Fibroblast of the conjunctiva (primary cell): ENCODE results near the gene GAS2L2.

Source experiments
- DNase-seq: peaks from one replicate; pipeline ENCODE4 v3.0.0-alpha.2; 2010; ENCODE audit warnings: low read depth

GAS2L2 gene

DNA sequence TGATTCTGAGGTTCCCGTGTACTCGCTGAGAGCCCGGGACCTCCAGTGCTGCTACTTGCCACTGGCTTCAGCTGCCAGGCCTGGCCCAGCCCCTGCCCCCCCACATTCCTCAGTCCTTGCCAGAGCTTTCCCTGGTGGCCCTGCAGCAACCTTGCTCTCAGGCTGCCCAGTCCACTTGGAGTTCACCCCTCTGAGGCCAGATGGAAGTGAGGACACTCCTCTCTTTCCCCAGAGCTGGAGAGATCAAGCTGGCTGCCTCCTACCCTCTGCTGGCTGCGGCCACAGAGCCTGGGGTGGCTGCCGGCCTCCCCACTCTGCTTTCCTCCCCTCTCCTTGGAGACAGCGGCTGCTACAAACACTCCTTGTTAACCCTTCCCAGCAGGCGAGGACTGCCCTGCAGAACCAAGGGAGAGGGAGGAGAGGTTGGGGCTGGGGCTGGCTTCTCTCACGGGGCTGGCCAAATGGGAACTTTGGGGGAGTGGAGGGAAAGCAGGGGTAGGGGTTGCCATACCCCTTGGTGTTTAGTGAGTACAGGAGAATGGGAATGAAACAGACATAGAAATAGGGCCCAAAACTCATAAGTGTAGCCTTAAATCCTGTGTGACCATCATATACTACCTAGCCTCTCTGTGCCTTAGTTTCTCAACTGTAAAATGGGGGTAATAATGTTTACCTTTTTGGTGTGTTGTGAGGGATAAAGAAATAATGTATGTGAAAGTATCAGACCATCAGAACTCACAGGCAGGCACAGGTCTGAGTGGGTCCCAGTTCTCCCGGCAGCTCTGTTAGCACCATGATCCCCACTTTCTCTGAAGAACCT, at the start of gene GAS2L2:
Gene GAS2L2 (minus strand): TSS at position 295 of the 820 bp plus-strand sequence. CDS start 389 bp downstream, outside the sequence.
- DNase-seq, result no peak

DNA sequence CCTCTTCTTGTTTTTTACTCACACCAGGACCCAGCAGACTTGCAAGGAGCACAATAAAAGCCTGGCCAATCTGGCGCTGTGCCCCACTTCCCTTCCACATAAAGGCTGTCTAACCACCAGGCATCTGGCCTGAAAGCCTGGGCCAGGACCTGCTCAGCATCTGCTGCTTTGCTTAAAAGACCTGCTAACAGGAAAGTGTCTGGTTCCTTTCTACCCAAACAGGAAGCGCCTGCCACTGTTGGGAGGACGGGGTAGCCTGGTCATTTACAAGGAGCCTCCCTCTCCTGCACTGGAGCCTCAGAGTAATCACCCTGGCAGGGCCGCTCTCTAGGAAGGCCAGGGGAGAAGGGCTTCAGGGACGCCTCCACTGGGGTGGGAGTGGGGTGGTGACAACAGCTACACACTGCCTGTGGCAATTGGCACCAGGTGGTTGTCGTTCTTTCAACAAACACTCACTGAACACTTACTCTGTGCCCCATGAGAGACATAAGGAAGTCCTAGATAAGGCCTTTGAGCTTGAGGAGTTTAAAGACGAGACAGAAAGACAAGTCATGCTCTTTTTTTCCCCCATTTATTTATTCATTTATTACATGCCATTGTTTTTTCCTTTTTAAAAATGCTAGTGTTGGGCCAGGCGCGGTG, 48.7 kb upstream of the GAS2L2 start:
- DNase-seq, result no peak

DNA sequence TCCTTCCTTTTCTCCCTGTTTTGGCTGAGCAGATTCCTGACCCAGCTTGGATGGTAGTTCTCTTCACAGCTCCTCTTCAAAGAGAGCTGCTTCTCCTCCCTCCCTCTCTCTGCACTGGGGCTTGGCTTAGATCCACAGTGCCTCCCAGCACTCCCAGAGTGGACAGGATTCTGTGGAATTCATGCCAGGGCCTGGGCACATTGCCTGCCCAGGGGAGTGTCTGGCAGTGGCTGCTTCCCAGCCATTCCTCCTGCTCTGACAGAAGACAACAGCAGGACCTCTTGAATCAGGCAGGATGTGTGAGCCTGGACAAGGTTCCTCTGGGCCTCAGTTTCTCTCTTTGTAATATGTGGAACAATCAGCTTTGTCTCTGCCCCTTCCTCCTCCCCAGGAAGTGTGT, 46.9 kb upstream of the GAS2L2 start:
- no peak for DNase-seq

DNA sequence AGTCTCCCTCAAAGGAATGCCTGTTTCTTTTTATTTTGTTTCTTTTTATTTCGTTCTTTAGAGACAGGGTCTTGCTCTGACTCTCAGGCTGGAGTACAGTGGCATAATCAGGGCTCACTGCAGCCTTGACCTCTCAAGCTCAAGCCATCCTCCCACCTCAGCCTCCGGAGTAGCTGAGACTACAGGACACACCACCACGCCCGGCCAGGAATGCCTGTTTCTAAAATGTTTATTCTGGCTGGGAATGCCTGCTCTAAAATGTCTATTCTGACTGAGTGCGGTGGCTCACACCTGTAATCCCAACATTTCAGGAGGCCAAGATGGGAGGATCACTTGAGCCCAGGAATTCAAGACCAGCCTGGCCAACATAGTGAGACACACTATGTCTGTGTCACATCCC, 44.9 kb upstream of the GAS2L2 start:
- no peak for DNase-seq

DNA sequence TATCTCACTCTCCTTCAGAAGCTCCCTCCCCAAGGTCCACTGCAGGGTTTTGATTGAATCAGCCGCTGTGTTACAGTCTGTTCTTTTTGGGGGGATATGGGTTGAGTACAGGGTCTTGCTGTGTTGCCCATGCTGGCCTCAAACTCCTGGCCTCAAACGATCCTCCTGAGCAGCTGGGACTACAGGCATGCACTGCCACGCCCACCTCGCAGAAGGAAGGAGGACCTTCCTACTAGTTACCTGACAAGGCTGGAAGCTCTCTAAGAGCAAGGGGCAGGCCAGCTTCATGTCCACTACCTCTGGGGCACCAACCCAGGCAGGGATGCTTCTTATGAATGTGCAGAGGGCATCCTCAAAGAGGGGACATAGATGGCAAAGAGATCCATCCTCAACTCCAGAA, 44.3 kb upstream of the GAS2L2 start:
- DNase-seq, result no peak

DNA sequence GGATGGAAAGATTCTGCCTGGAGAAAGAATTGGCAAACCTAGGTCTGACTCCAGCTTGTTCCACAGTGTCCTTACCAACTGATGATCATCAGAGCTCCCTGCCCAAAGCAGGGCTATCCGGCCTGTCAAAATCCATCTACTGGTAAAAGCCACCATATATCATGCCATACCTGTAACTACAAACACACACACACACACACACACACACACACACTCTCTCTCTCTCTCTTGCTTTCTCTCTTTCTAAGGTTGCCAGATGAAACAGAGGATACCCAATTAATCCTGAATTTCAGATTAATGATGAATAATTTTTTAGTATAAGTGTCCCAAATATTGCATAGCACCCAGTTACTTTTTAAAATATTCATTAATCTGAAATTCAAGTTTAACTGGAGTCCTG, 43.9 kb upstream of the GAS2L2 start:
- no peak for DNase-seq

DNA sequence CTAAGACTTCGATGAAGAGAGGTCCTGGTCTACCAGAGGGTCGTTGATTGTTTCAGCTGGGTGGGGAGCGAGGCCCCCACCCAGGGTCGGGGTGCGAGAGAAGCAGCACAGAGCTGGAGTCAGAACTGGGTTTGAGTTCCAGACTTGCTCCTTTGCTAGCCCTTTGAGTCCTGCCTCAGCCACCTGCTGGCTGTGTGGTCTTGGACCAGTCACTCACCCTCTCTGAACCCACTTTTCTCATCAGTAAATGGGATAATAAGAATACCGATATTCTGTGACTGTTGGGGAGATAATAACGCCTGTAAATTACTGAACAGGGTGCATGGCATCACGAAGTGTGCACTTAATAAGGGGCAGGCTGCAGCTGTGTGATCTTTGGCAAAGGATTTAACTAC, 42.8 kb upstream of the GAS2L2 start:
- DNase-seq, result no peak

DNA sequence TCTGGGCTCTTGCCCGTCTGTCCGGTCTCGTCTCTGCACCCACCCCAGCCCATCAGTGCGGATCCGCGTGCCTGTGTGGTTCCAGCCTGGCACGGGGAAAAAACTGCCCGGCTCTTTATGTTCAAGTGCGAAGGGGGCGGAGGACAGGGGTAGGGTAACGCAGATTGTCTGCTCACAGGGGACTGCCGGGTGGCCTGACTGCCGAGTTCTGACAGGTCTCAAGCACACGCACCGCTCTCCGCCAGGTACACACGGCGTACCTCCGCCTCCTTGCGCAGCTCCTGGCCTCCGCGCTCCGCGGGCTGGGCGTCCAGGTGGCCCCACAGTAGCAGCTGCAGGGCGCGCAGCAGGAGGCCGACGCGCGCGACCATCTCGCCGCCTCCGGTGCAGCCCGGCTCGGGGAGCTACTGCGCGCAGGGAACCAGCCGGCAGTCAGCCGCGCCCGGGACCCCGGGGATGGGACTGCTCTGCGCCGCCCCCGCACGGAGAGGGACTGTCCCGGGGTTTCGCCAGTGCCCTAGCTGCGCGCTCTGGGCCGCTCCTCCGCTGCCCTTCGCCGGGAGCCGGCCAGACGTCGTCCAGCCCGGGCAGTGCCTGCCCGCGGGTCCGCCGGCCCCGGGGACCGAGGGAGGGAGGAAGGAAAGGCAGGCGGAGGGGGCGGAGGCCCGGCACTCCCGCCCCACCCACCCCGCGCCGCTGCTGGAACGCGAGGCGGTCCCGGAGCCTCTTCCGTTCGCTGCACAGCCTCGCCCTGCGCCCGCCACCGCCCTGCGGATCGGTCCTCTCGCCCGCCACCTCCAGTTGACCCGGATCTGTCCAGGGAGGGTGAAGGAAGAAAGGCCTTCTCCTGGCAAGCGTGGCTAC, 42.2 kb upstream of the GAS2L2 start, which contains the start of gene MMP28:
Gene MMP28 (minus strand): TSS at position 635 of the 864 bp plus-strand sequence. CDS start 264 bp downstream, at position 371.
- no peak for DNase-seq

DNA sequence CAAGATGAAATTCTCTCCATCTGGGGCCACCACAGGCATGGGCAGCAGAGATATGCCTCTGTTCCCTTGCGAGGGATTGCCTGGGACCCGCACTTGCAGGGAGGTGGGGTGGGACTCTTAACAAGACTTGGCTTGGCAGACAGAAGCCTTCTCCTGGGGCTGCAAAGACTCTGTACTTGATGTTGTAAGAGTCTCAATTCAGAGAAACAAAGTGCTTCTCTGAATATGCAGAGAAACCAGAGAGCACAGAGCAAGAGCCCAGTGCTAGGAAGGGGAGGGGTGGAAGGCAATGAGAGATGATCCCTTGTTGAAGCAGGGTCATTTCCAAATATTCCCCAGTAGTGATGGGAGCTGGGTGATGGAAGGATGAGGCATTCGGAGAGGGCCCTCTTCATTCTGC, 40.2 kb upstream of the GAS2L2 start:
- DNase-seq, result no peak

DNA sequence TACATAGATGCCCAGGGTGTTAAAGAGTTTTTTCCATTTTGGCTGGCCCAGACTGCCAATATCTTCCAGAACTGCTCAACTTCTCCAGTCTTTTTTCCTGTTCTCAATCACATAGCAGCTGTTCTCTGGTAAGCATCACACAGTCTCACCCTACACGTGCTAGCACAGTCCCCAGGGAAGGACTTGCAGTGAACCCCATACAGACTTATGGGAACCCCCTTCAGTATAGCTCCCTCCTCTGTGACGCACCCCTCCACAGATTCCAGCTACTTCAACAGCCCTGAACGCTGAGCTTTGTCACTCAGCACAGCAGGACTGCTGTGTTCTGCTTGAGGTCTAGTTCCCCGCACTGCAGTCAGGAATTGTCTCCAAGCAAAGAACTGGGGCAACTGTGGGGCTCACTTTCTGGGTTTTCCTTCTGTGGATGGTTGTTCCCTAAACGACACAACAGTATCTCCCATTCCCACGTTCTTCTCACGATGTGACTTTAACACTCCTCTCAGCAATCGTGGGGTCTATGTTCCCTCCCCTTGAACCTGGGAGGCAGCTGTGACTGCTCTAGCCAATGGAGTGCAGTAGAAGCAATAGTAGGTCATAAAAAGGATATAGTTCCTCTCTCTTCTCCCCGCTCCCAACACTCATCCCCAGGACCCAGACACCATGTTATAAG, 38.8 kb upstream of the GAS2L2 start:
- DNase-seq, result no peak

DNA sequence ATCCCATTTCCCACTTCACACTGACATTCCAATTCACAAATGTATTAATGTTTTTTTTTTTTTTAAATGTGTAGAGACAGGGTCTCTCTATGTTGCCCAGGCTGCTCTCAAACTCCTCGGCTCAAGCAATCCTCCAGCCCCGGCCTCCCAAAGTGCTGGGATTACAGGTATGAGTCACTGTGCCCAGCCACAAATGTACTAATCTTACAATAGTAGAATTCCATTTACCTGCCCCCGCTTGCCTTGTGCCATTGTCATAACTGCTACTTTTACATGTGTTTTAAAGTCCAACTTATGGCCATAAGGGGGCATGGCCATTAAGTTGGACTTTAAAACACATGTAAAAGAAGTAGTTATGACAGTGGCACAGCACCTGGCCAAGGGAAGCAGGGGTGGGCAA, 37.8 kb upstream of the GAS2L2 start:
- no peak for DNase-seq

DNA sequence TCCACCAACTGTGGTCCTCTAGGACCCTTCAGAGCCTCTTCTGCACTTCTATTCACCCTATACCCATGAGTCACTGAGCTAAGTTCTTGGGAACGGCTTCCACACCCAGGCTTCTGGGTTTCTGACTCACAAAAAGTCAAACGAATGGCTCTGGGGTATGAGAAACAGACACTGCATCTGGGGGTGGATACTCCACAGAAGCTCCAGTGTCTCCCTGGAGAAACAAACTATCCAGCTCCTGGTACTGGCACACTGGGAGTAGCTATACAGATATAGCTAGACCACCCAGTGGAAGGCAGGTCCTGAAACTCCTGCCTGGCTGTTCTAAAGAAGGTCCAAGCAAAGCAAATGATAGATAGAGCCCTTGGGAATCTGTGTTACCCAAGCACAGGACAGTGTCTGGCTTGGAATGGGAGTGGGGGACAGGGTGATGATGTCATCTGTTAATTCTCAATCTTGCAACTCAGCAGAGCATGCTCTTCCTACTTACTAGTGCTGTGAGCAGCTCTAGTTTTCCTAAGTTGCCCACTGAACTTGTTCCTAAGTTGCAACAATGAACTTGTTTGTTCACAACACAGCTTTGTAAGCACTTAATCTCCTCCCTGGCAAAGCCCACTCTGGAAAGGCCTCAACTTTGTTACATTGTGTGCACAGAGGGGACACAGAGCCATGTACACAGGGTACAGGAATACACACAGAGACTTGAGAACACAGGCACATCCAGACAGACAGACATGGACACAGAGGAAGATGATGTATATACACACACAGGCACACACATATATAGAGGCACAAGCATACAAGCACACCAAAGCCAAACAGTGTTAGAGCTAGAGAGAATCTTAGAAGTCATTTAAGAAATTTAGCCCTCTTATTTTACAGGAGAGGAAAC, 35.7 kb upstream of the GAS2L2 start:
- DNase-seq, result peak; percentile 62

DNA sequence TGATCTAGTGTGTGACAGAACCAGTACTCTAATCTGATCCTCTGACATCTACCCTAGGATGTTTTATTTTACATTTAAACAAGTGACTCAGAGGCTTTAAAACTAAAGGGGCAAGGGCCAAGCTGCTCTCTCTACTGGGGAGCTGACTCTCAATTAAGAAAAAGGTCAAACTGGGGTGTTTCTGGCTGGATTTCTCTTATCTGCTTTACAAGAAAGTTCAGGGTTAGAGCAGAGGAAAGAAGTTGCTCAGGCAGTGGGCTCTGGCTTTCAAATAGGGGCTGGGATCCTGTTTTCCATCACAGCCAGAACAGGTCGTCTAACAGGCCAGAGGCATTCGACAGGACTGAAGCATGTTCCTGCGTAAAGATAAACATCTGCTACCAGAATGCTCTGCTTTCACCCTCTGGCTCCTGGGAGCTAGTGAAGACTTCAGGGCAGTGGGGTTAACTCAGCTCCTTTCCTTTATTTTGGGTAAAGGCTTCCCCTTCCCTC, 33.9 kb upstream of the GAS2L2 start:
- no peak for DNase-seq

DNA sequence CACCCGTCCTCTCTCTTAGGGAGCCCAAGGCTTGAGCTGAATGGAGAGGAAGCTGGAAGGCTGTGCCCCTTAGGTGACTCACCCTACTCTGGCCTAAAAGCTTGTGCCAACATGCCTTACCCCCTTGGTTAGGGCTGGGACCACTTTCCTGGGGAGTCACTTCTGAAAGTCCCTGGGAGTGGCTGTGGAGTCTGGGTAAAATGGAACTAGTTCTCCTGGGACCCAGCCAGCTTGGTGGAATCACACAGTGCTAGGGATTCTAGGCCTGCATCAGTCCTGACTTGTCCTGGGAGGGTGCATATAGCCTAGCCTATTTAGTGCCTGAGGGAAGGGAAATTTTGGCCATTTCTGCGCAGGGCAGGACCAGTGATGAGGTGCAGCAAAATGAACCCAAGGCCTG, 31.9 kb upstream of the GAS2L2 start:
- DNase-seq, result no peak

DNA sequence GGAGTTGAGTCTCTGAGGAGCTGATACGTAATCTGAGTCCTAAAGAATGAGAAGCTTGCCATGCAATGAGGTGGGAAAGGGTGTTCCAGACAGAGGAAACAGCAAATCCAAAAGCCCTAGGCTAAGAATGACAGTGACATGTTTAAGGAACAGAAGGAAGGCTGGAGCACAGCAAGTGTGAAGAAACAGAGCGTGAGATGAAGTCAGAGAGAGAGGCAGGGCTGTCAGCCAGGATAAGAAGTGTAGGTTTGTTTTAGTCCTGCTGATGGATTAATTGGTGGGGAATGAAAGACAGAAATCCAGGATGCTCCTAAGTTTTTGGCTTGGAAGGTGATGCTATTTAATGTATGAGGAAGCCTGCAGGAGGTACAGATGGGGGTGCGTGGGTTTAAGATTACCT, 27.9 kb upstream of the GAS2L2 start:
- DNase-seq, result no peak

DNA sequence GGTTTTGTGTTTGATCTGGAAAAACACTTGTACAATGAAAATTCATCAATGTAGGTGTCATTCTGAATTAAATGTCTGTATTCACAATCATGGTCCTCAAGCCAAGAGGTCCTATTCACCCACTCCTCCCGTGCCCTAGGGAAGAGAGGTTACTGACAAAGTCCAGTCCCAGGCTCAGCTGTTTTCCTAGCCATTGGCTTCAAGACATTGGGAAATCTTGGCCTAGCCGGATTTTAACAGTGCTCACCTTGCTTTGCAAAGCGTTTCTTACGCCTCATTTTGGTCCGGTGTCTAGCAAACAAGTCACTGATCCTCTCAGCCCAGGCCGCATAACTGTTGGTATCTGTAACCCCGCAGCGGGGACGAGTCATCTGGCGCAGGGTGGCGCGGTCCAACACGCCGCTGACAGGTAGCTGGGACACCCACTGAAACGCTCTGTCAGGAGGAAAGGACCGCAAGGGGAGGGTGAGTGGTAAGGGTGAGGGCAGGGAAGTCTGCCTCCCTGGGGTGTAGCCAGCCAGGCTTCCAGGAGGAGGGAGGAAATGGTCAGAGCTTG, 25.7 kb upstream of the GAS2L2 start:
- DNase-seq, result no peak

DNA sequence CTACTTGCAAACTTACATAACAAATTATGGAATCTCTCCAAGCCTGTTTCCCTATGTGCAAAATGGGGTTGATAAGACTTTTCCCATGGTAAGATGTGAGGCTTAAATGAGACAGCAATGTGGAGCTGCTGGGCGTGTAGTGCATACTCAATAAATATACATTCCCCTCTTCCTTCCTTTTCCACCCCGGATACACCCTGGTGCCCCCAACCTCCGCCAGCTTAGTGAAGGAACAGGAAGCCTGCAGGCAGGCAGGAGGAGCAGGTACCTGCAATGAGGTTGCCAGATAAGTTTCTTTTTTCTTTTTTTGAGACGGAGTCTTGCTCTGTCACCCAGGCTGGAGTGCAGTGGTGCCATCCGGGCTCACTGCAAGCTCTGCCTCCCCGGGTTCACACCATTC, 22.5 kb upstream of the GAS2L2 start:
- no peak for DNase-seq

DNA sequence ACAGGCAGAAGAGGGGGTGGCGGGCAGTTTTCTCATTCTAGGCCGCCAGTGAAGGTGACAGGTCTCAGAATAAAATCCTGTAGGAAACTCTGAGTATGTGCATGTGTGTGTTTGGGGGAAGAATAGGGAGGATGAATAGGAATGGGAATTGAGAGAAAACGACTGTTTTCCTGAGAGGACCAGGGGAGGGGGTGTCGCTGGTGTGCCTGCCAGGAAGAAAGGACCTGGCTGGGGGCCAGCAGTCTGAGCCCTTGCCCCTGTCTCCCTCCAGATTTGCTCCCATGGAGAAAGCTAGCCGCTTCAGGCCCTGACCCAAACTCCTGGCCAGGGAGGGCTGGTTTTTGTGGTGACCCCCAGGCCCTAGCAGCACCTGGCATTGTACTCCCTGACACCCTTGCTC, 22.0 kb upstream of the GAS2L2 start:
- DNase-seq, result no peak

DNA sequence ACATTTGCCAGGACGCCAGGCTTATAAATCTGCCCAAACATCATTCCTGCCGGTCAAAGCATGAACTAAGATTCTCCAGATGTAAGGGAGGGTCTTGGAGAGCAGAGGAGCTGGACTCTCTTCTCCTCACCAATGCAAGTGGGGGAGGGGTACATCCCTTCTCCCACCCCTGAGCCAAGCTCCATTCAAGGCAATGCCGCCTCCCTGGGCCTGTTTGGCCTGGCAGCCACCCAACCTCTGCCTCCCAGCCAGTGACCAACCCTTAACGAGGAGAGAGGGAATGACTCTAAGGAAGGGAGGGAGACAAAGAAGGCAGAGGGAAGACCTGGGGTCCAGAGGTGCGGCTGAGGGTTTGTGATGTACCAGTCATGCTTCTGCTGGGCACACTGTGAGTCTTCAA, 21.5 kb upstream of the GAS2L2 start:
- DNase-seq, result peak; percentile 63

DNA sequence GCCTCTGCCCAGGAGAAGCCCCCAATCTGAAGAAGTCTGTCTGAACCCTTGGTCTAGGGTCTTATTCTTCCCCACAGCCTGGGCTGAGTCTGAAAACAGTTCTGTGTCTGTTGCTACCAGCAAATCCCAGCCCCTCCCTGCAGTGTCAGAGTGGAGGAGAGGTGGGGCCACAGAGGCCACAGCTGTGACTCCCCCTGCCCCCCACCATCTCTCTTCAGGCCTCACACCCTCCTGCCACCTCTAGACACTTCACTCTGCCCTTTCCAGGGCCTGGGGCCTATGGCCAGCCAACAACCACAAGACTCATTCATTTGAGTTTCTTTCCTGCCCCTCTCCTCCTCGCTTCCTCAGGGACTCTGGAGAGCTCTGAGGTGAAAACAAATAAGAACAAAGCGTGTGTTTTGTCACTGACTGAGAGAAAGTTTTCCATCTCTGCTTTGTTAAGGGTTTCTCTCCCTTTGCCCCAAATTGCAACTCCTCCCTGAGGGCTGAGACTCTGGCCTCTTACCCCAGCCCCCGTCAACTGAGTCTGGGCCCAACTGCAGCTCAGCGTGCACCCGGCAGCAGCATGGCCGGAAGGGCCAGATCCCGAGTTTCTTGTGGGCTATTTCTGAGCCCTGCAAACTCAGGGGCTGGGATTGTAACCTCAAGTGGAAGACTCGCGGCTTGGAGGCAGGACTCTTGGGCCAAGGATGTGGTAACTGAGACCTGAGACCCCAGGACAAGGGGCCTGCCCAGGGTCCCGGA, 20.8 kb upstream of the GAS2L2 start:
- no peak for DNase-seq
